GM12891 (cell line): ENCODE measurements around the gene CHRDL2.

Experiments used
- DNase-seq: peaks from one replicate; pipeline ENCODE4 v3.0.0; 2011; ENCODE audit warnings: low spot score; ENCODE audit not compliant: insufficient read length
- FAIRE-seq: peaks from 2 replicates; lab custom pipeline; 2011; peaks lifted over from hg19 to GRCh38; lab: Jason Lieb, UNC
- PAX5 ChIP-seq: IDR thresholded peaks from 2 replicates; pipeline ENCODE4 v1.6.1; 2011; ENCODE audit warnings: low read length, moderate library complexity, mild to moderate bottlenecking; ENCODE audit not compliant: insufficient read depth, severe bottlenecking
- POLR2A ChIP-seq: IDR thresholded peaks from 2 replicates; pipeline ENCODE4 v1.6.1; 2011; ENCODE audit warnings: low read depth, low read length, control low read depth
- POLR2AphosphoS5 ChIP-seq: IDR thresholded peaks from 2 replicates; pipeline ENCODE4 v1.6.1; 2011; ENCODE audit warnings: low read depth, low read length, control low read depth
- POU2F2 ChIP-seq: IDR thresholded peaks from 2 replicates; pipeline ENCODE4 v1.6.1; 2011; ENCODE audit warnings: low read depth, mild to moderate bottlenecking, control low read depth, low read length, moderate library complexity
- SPI1 ChIP-seq: IDR thresholded peaks from 2 replicates; pipeline ENCODE4 v1.6.1; 2011; ENCODE audit warnings: low read depth, low read length, control low read depth
- TAF1 ChIP-seq: IDR thresholded peaks from 2 replicates; pipeline ENCODE4 v1.6.1; 2011; ENCODE audit warnings: low read depth, low read length, control low read depth

Gene CHRDL2

DNA sequence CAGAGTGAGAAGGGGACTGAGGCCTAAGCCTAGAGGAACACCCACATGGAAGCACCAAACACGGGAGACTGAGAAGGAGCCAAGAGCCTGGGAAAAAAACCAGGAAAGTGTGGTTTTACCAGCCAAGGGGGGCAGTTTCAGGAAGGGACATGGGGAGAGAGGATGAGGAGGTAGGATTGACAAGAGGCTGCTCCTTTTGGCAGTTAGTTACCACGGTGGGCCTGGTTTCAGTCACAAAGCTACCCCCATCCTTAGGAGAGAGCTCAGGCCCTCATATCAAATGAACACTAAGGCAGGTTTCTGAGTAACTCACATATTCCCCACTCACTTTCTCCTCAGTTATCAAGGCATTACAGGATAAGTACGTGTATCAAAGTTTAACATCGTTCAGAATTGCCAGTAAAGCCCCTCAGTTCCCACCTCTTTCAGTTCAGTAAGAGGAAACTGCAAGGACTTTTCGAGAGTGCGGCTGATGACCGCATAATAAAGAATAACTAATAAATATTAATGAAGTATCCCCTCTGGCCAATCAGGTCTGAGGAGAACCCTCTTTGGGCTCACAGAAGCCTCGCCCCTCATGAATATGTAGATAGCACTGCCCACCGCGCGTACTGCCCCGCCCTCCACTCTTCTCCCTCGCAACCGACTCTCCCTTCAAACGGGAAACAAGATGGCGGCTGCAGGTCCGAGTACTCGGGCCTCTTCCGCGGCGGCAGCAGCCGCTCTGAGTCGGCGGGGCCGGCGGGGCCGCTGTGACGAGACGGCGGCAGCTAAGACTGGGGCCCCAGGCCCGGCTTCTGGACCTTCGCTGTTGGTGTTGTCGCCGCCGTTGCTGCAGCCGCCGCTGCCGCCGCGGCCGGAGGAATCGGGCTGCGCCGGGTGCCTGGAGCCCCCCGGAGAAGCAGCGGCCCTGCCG is 17.2 kb upstream of the CHRDL2 start, which contains the start of gene RNF169:
Gene RNF169, plus strand, starts transcription at position 639 of the 916 bp plus-strand sequence. Its CDS starts 32 bp downstream, at position 671.
- peak; percentile 95 for DNase-seq
- peak; percentile 86 for FAIRE-seq
- TF ChIP-seq POLR2AphosphoS5: peak; percentile 61; the same call in 1 of the 2 replicates
- TF ChIP-seq POLR2A: peak; percentile 75
- peak; percentile 82 for TF ChIP-seq TAF1
- peak; percentile 100 for TF ChIP-seq POU2F2
- no peak for TF ChIP-seq PAX5
- TF ChIP-seq SPI1: no peak

DNA sequence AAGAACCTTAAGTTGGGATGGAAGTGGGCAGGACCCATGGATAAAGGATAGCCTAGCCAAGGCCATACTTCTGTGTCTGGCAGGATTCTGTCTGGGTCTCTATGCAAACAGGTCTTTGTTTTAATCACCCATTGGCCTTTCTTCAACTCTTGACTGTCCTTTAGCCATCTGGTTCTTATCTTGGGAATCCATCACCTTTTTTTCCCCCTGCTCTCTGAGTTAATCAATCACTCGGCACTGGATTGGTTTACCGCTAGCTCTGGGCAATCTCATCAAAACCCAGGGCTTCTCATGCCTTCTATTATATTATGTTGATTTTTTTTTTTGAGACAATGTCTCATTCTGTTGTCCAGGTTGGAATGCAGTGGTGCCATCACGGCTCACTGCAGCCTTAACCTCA is 15.6 kb upstream of the CHRDL2 start:
- TF ChIP-seq PAX5 (no peak), POLR2AphosphoS5 (no peak), TAF1 (no peak), POLR2A (no peak), SPI1 (no peak), POU2F2 (no peak)
- DNase-seq: no peak
- FAIRE-seq: no peak

DNA sequence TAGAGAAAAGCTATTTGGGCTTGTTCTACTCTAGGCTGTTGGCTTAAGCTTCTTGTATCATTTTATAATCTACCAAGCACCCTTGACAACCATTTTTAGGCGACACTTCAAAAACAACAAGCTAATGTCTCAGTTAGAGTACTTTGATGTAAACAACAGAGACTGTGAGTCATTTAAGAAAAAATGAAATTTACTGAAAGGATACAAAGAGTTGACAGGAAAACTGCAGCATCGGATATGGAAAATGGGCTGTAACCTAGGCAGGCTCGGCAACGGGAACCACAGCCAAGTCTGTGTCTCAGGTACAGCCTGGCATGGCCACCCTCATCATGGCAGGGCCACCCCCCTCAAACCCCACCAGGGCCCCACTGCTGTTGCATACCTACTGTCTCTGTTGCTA is 13.1 kb upstream of the CHRDL2 start:
- TF ChIP-seq PAX5 (no peak), SPI1 (no peak), TAF1 (no peak), POLR2AphosphoS5 (no peak), POU2F2 (no peak), POLR2A (no peak)
- DNase-seq (no peak), FAIRE-seq (no peak)

DNA sequence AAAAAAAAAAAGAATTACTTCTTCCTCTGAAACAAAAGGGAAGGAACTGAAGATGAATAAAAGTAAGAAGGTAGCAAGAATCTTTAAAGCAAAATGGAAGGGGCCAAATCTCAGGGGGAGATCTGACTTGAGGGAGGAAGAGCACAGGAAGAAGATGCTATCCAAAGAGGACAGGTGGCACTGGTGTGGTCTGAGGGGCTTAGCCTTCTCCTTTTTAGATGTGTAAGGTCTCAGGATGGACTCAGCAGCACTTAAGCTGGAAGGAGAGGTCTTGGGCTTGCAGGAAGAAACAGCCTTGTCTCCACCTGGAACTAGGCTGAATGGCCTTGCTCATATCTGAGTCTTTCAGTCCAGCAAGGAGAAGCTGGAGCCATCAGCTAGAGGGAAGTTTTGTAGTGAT is 12.4 kb upstream of the CHRDL2 start:
- no peak for DNase-seq
- no peak for TF ChIP-seq TAF1
- TF ChIP-seq SPI1: no peak
- no peak for TF ChIP-seq POLR2A
- TF ChIP-seq POLR2AphosphoS5: no peak
- TF ChIP-seq PAX5: no peak
- TF ChIP-seq POU2F2: no peak
- no peak for FAIRE-seq

DNA sequence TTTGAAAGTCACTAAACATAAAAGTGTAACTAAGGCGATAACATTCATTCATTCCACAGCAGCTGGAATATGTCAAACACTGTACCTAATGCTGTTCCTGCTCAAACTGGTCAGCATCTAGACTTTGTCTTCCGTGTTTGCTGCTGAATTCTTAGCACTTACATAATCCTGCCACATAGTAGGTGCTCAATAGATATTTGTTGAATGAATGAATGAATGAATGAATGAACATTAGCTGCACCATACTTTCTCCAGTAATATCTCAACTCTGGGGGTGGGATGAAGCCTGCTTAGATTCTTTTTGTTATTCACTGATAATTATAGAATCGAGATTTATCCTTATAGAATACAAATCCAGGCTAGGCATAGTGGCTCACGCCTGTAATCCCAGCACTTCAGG is 10.8 kb upstream of the CHRDL2 start:
- TF ChIP-seq TAF1 (no peak), PAX5 (no peak), POLR2AphosphoS5 (no peak), POLR2A (no peak), SPI1 (no peak), POU2F2 (no peak)
- FAIRE-seq (no peak), DNase-seq (no peak)

DNA sequence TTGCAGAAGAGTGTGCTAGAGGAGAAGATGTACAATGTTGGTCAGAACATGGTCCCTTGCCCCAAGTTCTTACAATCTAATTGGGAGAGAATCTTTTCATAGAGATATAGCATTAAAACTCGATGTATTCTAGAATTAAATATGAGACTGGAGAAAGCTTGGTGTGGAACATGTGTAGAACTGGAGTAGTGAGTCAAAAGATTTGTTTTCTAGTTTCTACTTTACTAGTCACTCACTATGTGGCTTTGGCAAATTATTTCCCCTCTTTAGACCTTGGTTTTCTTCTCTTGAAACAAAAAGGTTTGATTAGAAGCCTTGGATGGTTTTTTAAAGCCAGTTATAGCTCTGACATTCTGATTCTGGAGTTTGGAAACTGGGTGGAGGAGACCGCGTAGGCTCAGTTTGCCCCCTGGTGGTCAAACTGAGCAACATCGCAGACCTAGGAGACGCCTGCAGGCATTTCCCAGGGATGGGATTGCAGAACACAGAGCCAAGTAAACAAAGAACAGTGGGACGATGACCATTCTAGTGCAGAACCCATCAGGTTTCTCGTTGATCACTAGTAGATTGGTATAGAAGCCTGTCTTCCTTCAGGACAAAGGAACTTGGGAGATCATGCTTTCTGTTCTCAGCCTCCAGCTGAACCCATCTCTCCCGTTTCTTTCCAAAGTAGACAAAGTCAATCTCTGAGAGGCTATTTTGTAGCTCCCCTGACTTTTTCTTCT is 8.5 kb upstream of the CHRDL2 start:
- FAIRE-seq: no peak
- no peak for TF ChIP-seq POLR2A
- no peak for TF ChIP-seq POU2F2
- no peak for TF ChIP-seq POLR2AphosphoS5
- no peak for TF ChIP-seq PAX5
- TF ChIP-seq SPI1: no peak
- no peak for TF ChIP-seq TAF1
- peak; percentile 46 for DNase-seq

DNA sequence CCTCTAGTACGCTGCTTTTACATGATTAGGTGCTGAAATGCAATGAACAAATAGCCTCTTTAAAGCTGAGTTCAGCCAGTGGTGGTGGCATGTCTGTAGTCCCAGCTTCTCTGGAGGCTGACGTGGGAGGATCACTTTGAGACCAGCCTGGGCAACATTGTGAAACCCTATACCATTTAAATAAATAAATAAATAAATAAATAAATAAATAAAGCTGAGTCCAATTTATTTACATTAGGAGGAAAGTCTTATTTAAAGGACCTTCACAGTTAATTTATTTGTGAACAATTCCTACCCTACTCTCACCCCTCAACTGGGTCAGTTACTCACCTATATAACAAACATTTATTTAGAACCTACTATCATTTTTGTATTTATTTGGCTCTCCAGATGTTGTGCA is 4.8 kb upstream of the CHRDL2 start:
- DNase-seq (no peak), FAIRE-seq (no peak)
- no peak for TF ChIP-seq POLR2A
- TF ChIP-seq PAX5: no peak
- no peak for TF ChIP-seq POLR2AphosphoS5
- TF ChIP-seq TAF1: no peak
- TF ChIP-seq POU2F2: no peak
- no peak for TF ChIP-seq SPI1

DNA sequence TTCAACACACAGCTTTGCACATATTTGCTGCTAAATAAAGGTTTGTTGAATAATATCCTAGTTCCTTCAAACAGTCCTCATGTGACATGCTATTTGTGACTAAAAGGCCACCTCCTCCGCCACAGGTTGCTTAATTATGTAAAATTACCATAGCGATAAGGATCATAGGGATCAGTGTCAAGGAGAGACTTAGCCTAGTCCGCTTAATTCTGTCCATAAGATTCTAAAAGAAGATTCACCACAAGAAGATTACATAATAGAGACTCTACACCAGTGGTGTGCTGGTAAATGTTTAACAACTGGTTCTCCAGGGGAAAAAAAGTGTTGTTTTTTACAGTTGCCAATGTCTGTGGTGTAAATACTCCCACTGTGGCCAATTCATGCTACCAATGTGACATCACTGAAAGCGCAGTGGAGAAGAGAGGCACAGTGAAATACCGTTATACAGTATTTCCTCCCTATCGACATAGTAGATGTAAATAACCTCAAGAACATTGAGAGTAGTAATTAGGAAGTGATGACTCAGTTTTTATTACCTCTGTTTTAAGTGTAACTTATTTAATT is 4.2 kb upstream of the CHRDL2 start:
- TF ChIP-seq POLR2AphosphoS5: no peak
- no peak for TF ChIP-seq SPI1
- no peak for TF ChIP-seq TAF1
- TF ChIP-seq PAX5: no peak
- no peak for TF ChIP-seq POLR2A
- TF ChIP-seq POU2F2: no peak
- DNase-seq: no peak
- FAIRE-seq: no peak

DNA sequence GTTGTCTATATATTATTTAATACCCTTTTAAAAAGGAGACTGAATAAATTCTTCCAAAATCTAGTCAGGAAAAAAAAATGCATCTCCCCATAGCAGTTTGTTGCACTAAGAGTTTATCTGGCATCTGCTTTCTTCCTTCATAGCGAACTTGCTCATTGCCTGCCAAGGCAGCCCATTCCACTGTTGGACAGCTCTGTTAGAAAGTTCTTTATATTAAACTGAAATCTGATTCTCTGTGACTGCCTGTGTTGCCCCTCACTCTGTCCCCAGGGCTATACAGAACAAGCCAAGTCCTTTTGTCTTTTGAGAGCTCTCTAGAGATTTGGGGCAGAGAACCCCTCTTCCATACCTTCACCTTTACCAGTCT is 3.3 kb upstream of the CHRDL2 start:
- DNase-seq: no peak
- no peak for TF ChIP-seq POU2F2
- no peak for TF ChIP-seq PAX5
- TF ChIP-seq POLR2AphosphoS5: no peak
- no peak for TF ChIP-seq SPI1
- no peak for TF ChIP-seq TAF1
- TF ChIP-seq POLR2A: no peak
- FAIRE-seq: no peak
